Gastroesophageal sphincter (tissue), 4 donors: ENCODE data around the gene NISCH. TPM values are rescaled to one million over a fixed set of nuclear protein-coding genes. Genes with fewer than 3 reads are reported as not detected.

ENCODE experiments used
- ATAC-seq: fragments of 150-250 bp; one replicate; pipeline ENCODE4 v1.9.1; 2016; ENCODE audit warnings: mild to moderate bottlenecking, moderate library complexity
- H3K27ac ChIP-seq, 4 donors: fragments of 200-600 bp; sonication (generic) in 3 of 4; 1 replicate in 3 of 4; 2 replicates in 1 of 4; pipeline ENCODE4 v1.5.1; 2016 to 2019
- H3K27me3 ChIP-seq: fragments of 200-600 bp; sonication (generic); one replicate; pipeline ENCODE4 v1.5.1; 2019
- H3K36me3 ChIP-seq, 2 donors: fragments of 200-600 bp; sonication (generic); one replicate each; pipeline ENCODE4 v1.5.1; 2019; ENCODE audit warnings: control low read depth in 1 of 2
- H3K4me1 ChIP-seq, 3 donors: fragments of 200-600 bp; sonication (generic); 1 replicate in 2 of 3; 2 replicates in 1 of 3; pipeline ENCODE4 v1.5.1; 2016 to 2019; ENCODE audit warnings: control low read depth in 2 of 3
- H3K4me3 ChIP-seq, 2 donors: fragments of 200-600 bp; sonication (generic); one replicate each; pipeline ENCODE4 v1.5.1; 2019; ENCODE audit warnings: mild to moderate bottlenecking in 1 of 2, moderate library complexity in 1 of 2
- H3K9me3 ChIP-seq, 3 donors: fragments of 200-600 bp; sonication (generic); one replicate each; pipeline ENCODE4 v1.5.1; 2017 to 2019; ENCODE audit warnings: control low read depth in 2 of 3
- EP300 ChIP-seq: sonication (generic); formaldehyde crosslinking; IDR thresholded peaks from one replicate; pipeline ENCODE4 v1.6.1; 2017; ENCODE audit warnings: antibody characterized with exemption, mild to moderate bottlenecking
- POLR2A ChIP-seq, 2 donors: fragments of 450-650 bp; IDR thresholded peaks; one replicate each; pipeline ENCODE4 v1.6.1; 2017; ENCODE audit warnings: antibody characterized with exemption in 2 of 2, mild to moderate bottlenecking in 2 of 2, moderate library complexity in 1 of 2
- POLR2AphosphoS5 ChIP-seq: sonication (generic); formaldehyde crosslinking; IDR thresholded peaks from one replicate; pipeline ENCODE4 v1.6.1; 2017; ENCODE audit warnings: antibody characterized with exemption
- whole genome bisulfite sequencing, 2 donors: methylation state at CpG; one replicate each; pipeline ENCODE4 v1.1.5; 2018; ENCODE audit warnings: low coverage in 1 of 2; 5-methylcytosine and 5-hydroxymethylcytosine counted together
- total RNA-seq, 4 donors: library from RNA; depleted of rRNA; stranded (reverse); fragments of >200 nt; gene quantifications; one replicate each; pipeline ENCODE4 v1.1.0, GENCODE V29; 2016
- TF ChIP-seq, protein P1 (sequence below), 4 experiments: fragments of 200-600 bp in 2 of 4; fragments of 450-650 bp in 2 of 4; sonication (generic) in 1 of 4; IDR thresholded peaks; one replicate each; pipeline ENCODE4 v1.5.1; 2017 to 2019; ENCODE audit warnings: antibody characterized with exemption in 4 of 4, mild to moderate bottlenecking in 2 of 4, moderate library complexity in 2 of 4

NISCH gene
- total RNA-seq, 4 donors from 2014 or later, result 56.7 to 95.9 (median 78.9) TPM

DNA sequence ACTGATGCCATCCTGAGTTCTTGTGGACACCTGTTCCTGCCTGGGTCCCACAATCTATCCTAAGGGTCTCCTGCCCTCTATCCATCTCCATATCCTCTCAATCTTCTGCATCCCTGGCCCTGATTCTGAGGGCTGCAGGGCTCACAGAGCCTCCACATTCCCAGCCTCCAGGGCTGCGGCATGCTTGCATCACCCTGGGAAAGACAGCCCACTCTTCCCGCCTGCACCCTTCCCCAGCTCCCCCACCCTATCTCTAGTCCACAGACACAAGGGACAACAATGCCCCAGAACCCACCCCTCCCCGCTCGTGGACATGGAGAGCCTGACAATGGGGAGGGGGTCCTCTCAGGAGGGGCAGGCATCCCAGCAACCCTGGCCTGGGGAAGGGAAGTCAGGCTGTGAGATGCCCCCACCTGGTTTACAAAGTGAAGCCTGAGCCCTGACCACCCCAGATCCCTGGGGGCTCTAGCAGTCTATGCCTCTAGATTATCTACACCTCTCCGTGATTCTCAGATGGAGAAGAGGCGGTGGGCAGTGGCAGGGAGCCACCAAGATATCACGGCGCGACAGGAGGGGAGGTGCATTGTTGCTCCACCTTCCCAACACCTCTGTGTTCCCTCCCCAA lies 20.8 kb upstream of the NISCH start:
- no peak for ATAC-seq
- WGBS, 2 donors, result no CpG with 5 or more reads among the region's 9 CpGs
- H3K4me3 ChIP-seq, result no peak overlapping the region
- H3K9me3 ChIP-seq, result no peaks in the 10 kb centered on the region
- H3K27me3 ChIP-seq, result no peaks in the 10 kb centered on the region
- peaks cover 0 to 17% (median 0%) of the 10 kb centered on the region in 3 donors for H3K4me1 ChIP-seq
- H3K36me3 ChIP-seq, result no peaks in the 10 kb centered on the region
- no peak for TF ChIP-seq POLR2A (IDR thresholded peaks at IDR 0.05)
- peak overlapping the region in 2 of 4 donors; percentile 6 to 30 for H3K27ac ChIP-seq

DNA sequence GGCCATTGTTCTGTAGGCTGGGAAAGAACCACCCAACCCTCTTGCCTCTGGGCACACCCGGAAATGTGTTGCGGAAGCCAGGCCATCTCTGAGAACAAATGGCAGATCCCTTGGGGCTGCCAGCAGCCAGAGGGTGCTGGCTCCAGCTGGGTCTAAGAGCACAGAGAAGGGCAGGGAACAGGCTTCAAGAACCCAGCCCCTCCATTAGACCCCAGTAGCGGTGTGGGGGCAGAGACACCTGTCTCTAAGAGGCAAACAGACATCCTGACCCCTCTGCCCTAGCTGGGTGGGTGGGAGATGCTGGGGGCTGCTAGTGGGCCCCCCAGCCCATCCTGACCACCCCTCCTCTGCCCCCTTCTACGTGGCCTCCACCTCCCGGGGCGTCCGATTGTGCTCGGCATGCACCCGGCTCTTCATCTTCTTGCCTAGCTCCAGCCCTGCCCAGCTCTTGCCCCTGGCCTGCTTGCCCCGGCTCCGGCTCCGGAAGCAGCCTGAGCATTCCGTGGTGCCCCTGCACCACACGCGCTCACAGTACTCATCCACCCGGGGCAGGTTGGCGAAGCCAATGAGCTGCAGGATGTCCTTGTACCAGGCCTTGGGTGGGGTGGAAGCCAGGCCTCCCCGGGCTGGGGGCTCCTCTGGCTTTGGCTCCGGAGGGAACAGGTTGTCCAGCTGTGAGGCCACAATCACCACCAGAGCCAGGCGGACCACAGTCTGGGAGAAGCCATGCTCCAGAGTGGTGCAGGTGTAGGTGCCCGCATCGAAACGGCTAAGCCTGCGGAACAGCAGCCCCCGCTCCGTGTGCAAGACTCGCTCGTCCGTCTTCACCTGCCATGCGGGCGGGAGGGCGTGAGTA lies 19.9 kb upstream of the NISCH start:
- H3K4me1 ChIP-seq, result peaks cover 0 to 17% (median 0%) of the 10 kb centered on the region in 3 donors
- WGBS, 2 donors, result 89% methylated on average over 7 of the region's 32 CpGs; no CpG with 5 or more reads in 1 of the 2 donors

DNA sequence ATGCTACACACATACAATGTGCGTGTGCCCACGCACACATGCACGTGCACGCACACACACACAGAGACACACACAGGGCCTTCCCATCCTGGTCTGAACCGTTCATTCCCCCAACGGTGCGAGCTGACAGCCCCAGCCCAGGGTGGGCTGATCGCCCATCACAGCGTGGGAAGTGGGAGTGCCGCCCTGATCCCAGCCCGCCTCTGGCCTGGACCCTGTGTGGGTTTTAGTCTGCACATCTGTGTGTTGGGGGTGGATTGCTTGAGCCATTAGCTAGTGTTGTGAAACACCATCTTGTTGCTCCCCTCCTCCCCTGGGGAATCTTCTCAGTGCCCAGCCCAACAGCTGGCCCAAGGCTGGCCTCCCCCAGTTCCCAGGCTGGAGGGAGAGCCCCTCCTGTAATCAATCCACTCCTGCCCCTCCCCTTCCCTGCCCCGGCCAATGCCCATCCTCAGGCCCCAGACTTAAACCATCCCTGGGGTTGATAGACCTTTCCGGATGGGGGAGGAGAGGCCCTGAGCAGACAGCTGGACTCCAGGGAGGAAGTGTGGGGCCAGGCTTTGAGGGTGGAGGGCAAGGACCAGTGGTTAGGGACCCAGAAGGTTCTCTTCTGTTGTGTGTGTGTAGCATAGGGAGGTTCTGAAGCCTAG lies 18.8 kb upstream of the NISCH start:
- ATAC-seq, result peak; percentile 66
- H3K4me1 ChIP-seq, result peaks cover 0 to 17% (median 0%) of the 10 kb centered on the region in 3 donors
- 91 to 93% methylated on average over 4 to 5 of the region's 13 CpGs for WGBS, 2 donors

More for the DNA sequence above, 19.9 kb upstream of the NISCH start:
- peak overlapping the region in 1 of 4 donors; percentile 30 for H3K27ac ChIP-seq
- no peaks in the 10 kb centered on the region for H3K36me3 ChIP-seq
- ATAC-seq, result no peak
- TF ChIP-seq POLR2AphosphoS5, result no peak
- TF ChIP-seq EP300, result no peak
- no peak for TF ChIP-seq POLR2A (IDR thresholded peaks at IDR 0.05)
- TF ChIP-seq, protein P1, sequence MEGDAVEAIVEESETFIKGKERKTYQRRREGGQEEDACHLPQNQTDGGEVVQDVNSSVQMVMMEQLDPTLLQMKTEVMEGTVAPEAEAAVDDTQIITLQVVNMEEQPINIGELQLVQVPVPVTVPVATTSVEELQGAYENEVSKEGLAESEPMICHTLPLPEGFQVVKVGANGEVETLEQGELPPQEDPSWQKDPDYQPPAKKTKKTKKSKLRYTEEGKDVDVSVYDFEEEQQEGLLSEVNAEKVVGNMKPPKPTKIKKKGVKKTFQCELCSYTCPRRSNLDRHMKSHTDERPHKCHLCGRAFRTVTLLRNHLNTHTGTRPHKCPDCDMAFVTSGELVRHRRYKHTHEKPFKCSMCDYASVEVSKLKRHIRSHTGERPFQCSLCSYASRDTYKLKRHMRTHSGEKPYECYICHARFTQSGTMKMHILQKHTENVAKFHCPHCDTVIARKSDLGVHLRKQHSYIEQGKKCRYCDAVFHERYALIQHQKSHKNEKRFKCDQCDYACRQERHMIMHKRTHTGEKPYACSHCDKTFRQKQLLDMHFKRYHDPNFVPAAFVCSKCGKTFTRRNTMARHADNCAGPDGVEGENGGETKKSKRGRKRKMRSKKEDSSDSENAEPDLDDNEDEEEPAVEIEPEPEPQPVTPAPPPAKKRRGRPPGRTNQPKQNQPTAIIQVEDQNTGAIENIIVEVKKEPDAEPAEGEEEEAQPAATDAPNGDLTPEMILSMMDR (IDR thresholded peaks at IDR 0.05), result no peak
- H3K9me3 ChIP-seq, result no peaks in the 10 kb centered on the region
- H3K4me3 ChIP-seq, result no peak overlapping the region
- no peaks in the 10 kb centered on the region for H3K27me3 ChIP-seq

DNA sequence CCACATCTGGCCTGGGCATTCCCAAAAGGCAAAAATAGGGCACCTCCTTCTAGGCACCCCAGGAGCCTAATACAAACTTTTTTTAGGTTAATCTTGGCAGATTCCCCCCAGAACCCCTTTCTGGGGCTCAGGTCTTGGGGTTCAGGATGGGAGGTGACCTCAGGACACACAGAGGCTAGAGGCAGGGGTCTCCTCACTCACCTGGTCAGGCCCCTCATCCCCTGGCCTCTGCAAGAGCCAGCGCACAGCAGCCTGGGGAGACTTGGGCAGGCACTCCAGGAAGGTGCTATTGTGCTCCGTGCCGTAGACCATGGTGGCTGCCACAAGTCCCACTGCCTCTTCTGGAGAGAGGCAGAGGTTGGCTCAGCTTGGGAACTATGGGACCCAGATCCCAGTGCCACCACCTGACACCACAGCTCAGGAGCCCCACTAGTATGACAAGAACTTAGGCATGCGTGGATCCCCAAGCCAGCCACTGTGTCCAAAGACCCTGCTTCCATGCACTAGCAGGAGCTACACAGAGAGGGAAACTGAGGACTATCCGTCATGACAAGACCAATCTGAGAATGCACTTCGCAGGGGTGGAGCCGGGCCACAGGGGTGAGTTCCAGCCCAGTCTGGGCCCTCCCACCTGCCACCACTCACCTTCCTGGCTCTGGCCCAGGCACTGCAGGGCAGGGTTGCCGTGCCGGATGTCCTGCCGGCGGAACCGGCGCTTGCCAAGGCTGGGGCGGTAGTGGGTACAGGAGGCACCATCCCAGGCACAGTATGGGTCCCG lies 17.9 kb upstream of the NISCH start:
- Histone ChIP-seq H3K36me3 (no peaks in the 10 kb centered on the region), H3K4me1 (peaks cover 0 to 10% (median 0%) of the 10 kb centered on the region in 3 donors), H3K9me3 (no peaks in the 10 kb centered on the region), H3K4me3 (no peak overlapping the region), H3K27me3 (no peaks in the 10 kb centered on the region), H3K27ac (peak overlapping the region in 1 of 4 donors; percentile 32)
- TF ChIP-seq EP300, result no peak
- TF ChIP-seq POLR2A (IDR thresholded peaks at IDR 0.05), result no peak
- TF ChIP-seq, protein P1 (IDR thresholded peaks at IDR 0.05), result no peak
- TF ChIP-seq POLR2AphosphoS5, result no peak
- ATAC-seq, result peak; percentile 19
- no CpG with 5 or more reads among the region's 15 CpGs for WGBS, 2 donors

More for the DNA sequence above, 18.8 kb upstream of the NISCH start:
- TF ChIP-seq, protein P1 (IDR thresholded peaks at IDR 0.05), result no peak
- TF ChIP-seq POLR2A (IDR thresholded peaks at IDR 0.05), result no peak
- TF ChIP-seq POLR2AphosphoS5, result no peak
- TF ChIP-seq EP300, result no peak
- Histone ChIP-seq H3K27ac (peak overlapping the region in 1 of 4 donors; percentile 32), H3K4me3 (no peak overlapping the region), H3K27me3 (no peaks in the 10 kb centered on the region), H3K9me3 (no peaks in the 10 kb centered on the region), H3K36me3 (no peaks in the 10 kb centered on the region)

DNA sequence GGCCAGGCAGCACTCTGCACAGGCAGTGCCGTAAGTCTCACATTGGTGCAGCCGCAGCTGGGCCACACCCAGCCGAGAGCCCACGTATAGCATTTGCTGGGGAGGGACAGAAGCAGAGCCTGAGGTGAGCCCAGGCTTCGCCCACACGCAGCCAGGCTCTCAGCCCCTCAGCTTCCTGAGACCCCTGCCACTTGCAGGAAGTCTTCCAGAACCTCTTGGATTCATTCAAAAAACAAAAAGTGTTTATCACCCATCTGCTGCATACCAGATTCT lies 17.4 kb upstream of the NISCH start:
- Histone ChIP-seq H3K27ac (no peak overlapping the region), H3K4me3 (no peak overlapping the region), H3K36me3 (no peaks in the 10 kb centered on the region), H3K4me1 (peaks cover 0 to 8% (median 0%) of the 10 kb centered on the region in 3 donors), H3K27me3 (no peaks in the 10 kb centered on the region), H3K9me3 (no peaks in the 10 kb centered on the region)
- TF ChIP-seq POLR2A (IDR thresholded peaks at IDR 0.05), result no peak
- TF ChIP-seq POLR2AphosphoS5, result no peak
- TF ChIP-seq, protein P1 (IDR thresholded peaks at IDR 0.05), result no peak
- TF ChIP-seq EP300, result no peak
- no peak for ATAC-seq
- 89% methylated on average over 3 of the region's 6 CpGs; no CpG with 5 or more reads in 1 of the 2 donors for WGBS, 2 donors
